Kasumi-1 (cell line): Measurements from ENCODE around the gene TNFAIP6.
"Not testable (repeated sequence)": the region's sequence is repeated elsewhere in the genome, so short reads cannot be mapped to it uniquely, and the experiment has no call there.

ENCODE experiments used
- DNase-seq, 2 experiments: peaks; one replicate each; lab custom pipeline; 2025; lab: John Stamatoyannopoulos, UW

TNFAIP6 gene

DNA sequence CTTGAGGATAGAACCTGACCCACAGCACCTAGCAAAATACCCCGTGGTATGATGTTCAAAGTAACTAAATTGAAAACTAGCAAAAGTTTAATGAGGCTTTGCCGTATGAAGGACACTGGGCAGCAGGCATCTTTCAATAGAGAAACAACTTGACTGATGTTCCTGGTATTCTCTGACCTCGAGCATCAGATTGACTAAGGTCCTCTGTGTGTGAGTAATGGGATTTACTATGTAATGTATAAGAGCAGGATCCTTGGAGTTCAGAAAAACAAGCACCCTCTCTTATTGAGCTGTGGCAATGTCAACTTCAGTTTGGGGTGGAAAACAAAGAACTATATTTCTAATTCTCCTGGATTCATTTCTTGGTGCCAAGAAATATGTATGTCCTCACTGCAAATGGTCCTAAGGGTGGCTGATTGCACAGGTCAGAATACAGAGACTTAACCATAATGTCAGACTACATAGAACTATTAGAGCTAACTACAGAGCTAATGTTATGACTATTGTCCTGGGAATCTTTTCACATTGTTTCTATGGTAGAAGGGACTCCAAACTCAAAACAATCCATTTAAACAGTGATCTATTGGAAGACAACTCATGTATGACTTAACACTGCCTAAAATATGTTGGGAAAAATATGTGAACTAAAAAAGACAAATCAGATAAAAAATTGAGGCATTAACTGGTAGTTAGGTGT is 4.4 kb downstream of the TNFAIP6 start:
- no peak for DNase-seq

DNA sequence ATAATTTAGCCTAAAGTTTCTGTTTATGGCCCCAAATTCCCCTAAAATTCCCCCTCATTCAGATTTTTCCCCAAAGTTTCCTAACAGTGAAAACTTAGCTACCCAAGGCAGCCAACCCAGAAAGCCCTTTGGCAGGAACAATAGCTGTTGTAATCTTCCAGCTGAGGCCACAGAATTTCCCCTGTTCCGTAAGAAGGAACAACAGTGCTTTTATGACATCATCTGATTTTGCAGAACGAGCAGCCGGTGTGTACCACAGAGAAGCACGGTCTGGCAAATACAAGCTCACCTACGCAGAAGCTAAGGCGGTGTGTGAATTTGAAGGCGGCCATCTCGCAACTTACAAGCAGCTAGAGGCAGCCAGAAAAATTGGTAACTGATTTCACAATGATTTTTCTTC is 6.3 kb downstream of the TNFAIP6 start:
- DNase-seq, result peak; percentile 68 to 74

GRCh38 chr2:151367571-151367970 is 10.2 kb downstream of the TNFAIP6 start:
- DNase-seq, result no peak

GRCh38 chr2:151374436-151374835 is 17.0 kb downstream of the TNFAIP6 start:
- DNase-seq, result no peak

DNA sequence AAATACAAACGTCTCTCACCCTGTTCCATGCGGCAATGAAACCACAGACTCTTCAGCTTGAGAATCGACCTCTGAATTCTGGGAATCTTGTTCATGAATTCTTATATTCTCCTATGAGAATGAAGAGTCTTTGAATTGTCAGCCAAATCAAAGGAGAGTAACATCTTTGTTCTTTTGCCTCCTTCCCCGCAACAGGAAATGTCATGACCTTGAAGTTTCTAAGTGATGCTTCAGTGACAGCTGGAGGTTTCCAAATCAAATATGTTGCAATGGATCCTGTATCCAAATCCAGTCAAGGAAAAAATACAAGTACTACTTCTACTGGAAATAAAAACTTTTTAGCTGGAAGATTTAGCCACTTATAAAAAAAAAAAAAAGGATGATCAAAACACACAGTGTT is 21.8 kb downstream of the TNFAIP6 start:
- DNase-seq, result no peak

- no peak for DNase-seq
These were observed 23.3 kb downstream of the TNFAIP6 start for GRCh38 chr2:151380580-151381235.

DNA sequence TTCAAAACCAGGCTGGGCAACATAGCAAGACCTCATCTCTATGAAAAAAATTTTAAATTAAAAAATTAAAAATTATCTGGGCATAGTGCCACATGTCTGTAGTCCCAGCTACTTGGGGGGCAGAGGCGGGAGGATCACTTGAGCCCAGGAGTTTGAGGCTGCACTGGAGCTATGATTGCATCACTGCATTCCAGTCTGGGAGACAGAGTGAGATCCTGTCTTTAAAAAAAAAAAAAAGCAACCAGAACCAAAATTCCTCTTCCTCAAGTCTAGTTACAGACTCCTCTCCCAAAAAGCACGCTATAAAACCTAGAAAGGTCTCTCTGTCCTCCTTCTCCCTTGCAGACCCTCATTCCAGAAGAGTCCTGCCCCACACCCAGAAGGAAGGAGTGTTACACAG is 23.9 kb downstream of the TNFAIP6 start:
- DNase-seq, result no peak

DNA sequence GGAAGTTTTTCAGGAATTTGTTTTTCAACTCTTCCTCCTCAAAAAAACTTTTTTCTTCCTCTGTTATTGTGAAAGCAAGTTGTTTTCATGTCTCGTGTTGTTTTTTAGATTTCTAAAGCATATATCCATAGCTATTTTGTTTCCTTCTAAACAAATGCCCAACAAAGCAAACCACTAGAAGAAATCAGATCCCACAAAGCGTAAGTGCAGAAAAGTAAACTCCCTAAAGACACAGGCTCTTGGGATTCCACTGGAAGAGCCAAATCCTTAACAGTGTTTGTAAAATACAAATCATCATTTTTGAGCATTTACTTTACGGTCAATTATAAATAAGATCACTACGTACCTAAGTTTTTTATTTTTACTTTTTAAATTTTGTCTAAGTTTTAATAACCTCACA is 30.6 kb downstream of the TNFAIP6 start:
- no peak for DNase-seq

DNA sequence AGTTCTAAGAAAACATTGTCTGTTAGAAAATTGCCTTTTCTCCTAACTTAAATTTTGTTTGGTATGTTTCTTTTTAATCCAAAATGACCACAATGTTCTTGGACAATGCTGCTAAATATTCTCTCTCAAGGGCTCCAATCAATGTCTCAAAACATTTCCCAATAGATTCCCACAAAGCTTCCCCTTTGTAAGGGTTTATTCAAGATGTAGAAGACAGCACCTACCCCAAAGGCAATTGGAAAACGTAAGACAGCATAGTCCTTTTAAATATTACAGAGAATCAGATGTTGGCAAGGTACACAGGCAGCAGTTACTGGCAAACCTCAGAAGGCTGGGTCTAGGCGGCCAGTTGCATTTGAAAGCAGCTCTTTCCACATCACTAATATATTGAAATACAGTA is 34.0 kb downstream of the TNFAIP6 start:
- DNase-seq, result no peak

DNA sequence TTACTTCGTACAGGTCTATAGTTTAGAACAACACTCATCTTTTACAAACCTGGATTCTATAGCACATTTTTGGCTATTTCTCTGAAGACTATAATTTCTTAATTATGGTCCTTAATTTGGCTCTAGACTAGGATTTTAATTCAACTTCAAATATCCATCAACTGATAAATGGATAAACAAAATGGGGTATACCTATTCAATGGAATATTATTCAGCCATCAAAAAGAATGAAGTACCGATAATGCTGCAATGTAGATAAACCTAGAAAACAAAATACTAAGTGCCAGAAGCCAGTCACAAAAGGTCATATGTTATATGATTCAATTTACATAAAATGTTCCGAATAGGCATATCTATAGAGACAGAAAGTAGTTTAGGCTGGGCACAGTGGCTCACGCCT is 37.1 kb downstream of the TNFAIP6 start:
- no peak for DNase-seq

DNA sequence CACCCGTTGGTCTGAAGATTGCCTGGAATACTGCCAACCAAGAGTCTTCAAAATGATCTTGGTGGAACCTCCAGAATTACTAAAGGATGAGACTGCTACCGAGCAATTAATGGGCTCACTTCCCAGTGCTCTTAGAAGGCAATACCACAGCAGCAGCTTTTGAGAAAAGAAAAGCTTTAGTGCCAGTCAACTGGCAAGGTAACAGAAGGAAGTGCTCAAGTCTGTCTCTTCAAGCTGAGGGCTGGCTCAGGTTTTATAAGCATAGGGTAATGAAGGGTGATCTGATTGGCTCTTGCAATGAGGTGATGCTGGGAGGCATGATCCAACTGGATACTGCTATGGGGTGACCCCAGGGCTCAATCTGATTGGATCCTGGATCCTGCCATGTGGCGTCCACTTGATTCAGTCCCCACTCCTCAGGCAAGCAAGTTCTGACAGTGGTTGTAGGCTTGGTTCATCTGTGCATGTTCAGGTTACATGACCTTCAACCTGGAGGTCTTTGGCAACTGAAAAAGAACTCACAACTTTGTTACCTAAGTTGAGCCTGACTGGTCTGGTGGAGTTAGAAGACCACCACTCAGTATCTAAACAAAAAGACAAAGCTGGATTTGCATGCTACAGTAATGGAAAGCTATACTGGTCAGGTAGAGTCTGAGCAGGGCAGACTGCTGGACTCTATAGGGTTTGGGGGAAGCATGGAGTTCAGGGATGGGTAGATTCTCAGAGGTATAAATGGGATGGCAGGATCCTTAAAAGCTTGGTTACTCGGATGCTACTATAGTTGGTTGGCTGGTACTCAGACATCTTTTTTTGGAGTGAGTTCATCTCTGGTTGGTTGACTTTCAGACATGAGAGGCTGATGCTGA is 38.4 kb downstream of the TNFAIP6 start:
- no peak for DNase-seq

GRCh38 chr2:151399981-151400380 is 42.6 kb downstream of the TNFAIP6 start:
- no peak for DNase-seq

DNA sequence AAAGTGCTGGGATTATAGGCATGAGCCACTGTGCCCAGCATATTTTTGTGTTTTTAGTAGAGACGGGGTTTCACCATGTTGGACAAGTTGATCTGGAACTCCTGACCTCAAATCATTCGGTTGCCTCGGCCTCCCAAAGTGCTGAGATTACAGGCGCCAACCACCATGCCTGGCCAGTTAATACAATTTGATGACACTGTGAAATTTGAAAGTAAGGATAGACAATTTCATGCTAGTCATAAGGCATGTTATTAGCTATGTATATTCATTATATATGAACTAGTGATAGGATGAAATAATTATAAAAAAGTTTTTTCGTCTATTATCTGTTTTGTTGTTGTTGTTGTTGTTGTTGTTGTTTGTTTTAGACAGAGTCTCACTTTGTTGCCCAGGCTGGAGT is 43.8 kb downstream of the TNFAIP6 start:
- DNase-seq, result no peak

DNA sequence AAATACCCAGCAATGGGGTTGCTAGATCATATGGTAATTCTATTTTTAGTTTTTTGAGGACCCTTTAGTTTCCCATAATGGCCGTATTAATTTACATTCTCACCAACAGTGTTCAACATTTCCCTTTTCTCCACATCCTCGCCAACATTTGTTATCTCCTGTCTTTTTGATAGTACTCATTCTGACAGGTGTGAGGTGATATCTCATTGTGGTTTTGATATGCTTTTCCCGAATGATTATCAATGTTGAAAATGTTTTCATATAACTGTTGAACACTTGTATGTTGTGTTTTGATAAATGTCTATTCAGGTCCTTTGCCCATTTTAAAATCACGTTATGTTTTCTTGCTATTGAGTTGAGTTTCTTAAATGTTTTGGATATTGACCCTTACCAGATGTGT is 46.5 kb downstream of the TNFAIP6 start:
- DNase-seq, result no peak

GRCh38 chr2:151405376-151405775 is 48.0 kb downstream of the TNFAIP6 start:
- DNase-seq, result no peak

DNA sequence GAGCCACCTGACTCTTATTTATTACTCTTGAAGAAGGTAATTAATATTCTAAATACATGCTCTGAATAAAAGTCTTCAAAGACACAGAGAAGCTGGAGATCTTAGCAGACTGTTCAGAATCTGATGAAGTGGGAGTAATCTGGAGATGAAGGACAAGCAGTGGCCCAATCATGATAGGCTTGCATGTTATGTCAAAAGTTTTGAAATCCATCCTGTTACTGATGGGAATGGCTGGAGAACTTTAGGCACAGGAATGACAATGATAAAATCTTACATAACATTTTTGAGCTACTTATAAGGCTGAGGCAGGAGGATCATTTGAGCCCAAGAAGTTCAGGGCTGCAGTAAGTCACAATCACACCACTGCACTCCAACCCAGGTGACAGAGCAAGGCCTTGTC is 49.9 kb downstream of the TNFAIP6 start:
- DNase-seq, result no peak

DNA sequence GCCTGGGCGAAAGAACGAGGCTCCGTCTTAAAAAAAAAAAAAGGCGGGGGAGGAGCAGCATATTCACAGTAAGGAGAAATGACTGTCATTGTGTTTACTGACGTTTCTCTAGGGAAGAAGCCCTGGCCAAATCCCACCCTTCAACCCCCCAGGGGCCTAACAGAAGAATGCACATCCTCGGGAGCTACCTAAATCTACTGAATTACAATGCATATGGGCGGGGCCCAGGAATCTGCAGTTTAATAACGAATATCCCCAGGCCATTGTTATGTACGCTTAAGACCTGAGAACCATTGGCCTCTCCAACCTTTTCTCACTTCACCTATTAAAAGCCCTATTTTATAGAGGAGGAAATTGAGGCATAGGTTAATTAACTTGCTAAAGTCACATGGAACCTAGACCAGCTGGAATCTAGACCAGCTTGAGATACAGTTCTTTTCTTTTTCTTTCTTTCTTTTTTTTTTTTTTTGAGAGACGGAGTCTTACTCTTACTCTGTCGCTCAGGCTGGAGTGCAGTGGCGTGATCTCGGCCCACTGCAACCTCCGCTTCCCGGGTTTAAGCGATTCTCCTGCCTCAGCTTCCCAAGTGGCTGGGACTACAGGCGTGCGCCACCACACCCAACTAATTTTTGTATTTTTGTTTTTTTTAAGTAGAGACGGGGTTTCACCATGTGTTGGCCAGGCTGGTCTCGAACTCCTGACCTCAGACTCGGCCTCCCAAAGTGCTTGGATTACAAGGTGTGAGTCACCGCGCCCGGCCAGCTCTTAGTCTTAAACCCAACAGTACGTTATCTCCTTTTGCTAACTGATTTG is 51.6 kb downstream of the TNFAIP6 start:
- DNase-seq, result no peak

- DNase-seq, result peak; percentile 99
These were observed 52.5 kb downstream of the TNFAIP6 start, which contains the start of gene RIF1 for GRCh38 chr2:151409601-151410484. Gene RIF1 (plus strand): TSS chr2:151409902. CDS start chr2:151410424, 522 bp downstream.

- peak; percentile 34 to 61 for DNase-seq
These were observed 53.1 kb downstream of the TNFAIP6 start for GRCh38 chr2:151410485-151410834.

- no peak for DNase-seq
These were observed 60.3 kb downstream of the TNFAIP6 start for GRCh38 chr2:151417650-151418049.

- DNase-seq, result not testable (repeated sequence)
These were observed 64.3 kb downstream of the TNFAIP6 start for GRCh38 chr2:151421681-151422080.
